Vagina (tissue), 2 donors: Measurements from ENCODE around the gene PPP1R2B. TPM values are rescaled to one million over a fixed set of nuclear protein-coding genes. Genes with fewer than 3 reads are reported as not detected.

ENCODE experiments used
- DNase-seq, 2 donors: peaks; one replicate each; pipeline ENCODE4 v3.0.0-alpha.2; 2017; ENCODE audit errors: extremely low spot score in 2 of 2
- H3K27ac ChIP-seq: fragments of 200-600 bp; sonication (generic); one replicate; pipeline ENCODE4 v1.5.1; 2019
- H3K27me3 ChIP-seq: fragments of 200-600 bp; sonication (generic); one replicate; pipeline ENCODE4 v1.5.1; 2019
- H3K36me3 ChIP-seq, 2 donors: fragments of 200-600 bp; sonication (generic); one replicate each; pipeline ENCODE4 v1.5.1; 2017 to 2019
- H3K4me1 ChIP-seq: fragments of 200-600 bp; sonication (generic); one replicate; pipeline ENCODE4 v1.5.1; 2019
- H3K4me3 ChIP-seq, 2 donors: fragments of 200-600 bp; sonication (generic); 1 replicate in 1 of 2; 2 replicates in 1 of 2; pipeline ENCODE4 v1.5.1; 2016 to 2019
- H3K9me3 ChIP-seq: fragments of 200-600 bp; sonication (generic); one replicate; pipeline ENCODE4 v1.5.1; 2019
- CTCF ChIP-seq, 3 experiments: fragments of 450-650 bp in 2 of 3; fragments of 200-600 bp in 1 of 3; sonication (generic) in 1 of 3; IDR thresholded peaks; one replicate each; pipeline ENCODE4 v1.5.1; 2017 to 2019; ENCODE audit warnings: antibody characterized with exemption in 3 of 3, mild to moderate bottlenecking in 2 of 3, moderate library complexity in 2 of 3
- POLR2A ChIP-seq, 2 donors: fragments of 450-650 bp; IDR thresholded peaks; one replicate each; pipeline ENCODE4 v1.6.1; 2017; ENCODE audit warnings: antibody characterized with exemption in 2 of 2, mild to moderate bottlenecking in 2 of 2, moderate library complexity in 2 of 2
- POLR2AphosphoS5 ChIP-seq, 2 donors: sonication (generic); formaldehyde crosslinking; IDR thresholded peaks; one replicate each; pipeline ENCODE4 v1.9.0; 2017; ENCODE audit warnings: antibody characterized with exemption in 2 of 2, mild to moderate bottlenecking in 2 of 2, low read depth in 1 of 2; ENCODE audit not compliant: insufficient read depth in 1 of 2
- intact Hi-C: fragments of 100-400 bp; cut with DNase I; formaldehyde crosslinking; loops from one replicate; pipeline ENCODE4 v1.15.1; 2023
- total RNA-seq: library from RNA; depleted of rRNA; stranded (reverse); fragments of >200 nt; gene quantifications from one replicate; pipeline ENCODE4 v1.2.3, GENCODE V29; 2016

Gene PPP1R2B
- total RNA-seq, 1 donor from 2014 or later = not detected

GRCh38 chr5:156865427-156865826 is 15.3 kb downstream of the PPP1R2B start:
- Histone ChIP-seq H3K27me3 (no peaks in the 10 kb centered on the region), H3K4me3 (no peak overlapping the region), H3K27ac (no peak overlapping the region), H3K9me3 (no peaks in the 10 kb centered on the region), H3K4me1 (no peaks in the 10 kb centered on the region), H3K36me3 (no peaks in the 10 kb centered on the region)
- no peak for TF ChIP-seq POLR2A (IDR thresholded peaks at IDR 0.05)
- TF ChIP-seq POLR2AphosphoS5 (IDR thresholded peaks at IDR 0.05; ENCODE audit: insufficient read depth in 1 of 2, low read depth in 1 of 2) = no peak
- TF ChIP-seq CTCF (IDR thresholded peaks at IDR 0.05) = no peak
- intact Hi-C loops = no loop called here
- DNase-seq = no peak

GRCh38 chr5:156870498-156870839 is 20.4 kb downstream of the PPP1R2B start:
- H3K4me1 ChIP-seq = no peaks in the 10 kb centered on the region
- no peaks in the 10 kb centered on the region for H3K27me3 ChIP-seq
- TF ChIP-seq POLR2A (IDR thresholded peaks at IDR 0.05) = no peak
- TF ChIP-seq POLR2AphosphoS5 (IDR thresholded peaks at IDR 0.05; ENCODE audit: insufficient read depth in 1 of 2, low read depth in 1 of 2) = no peak
- TF ChIP-seq CTCF (IDR thresholded peaks at IDR 0.05) = no peak
- no peak overlapping the region for H3K4me3 ChIP-seq
- no peak overlapping the region for H3K27ac ChIP-seq
- no peaks in the 10 kb centered on the region for H3K36me3 ChIP-seq
- no peaks in the 10 kb centered on the region for H3K9me3 ChIP-seq
- intact Hi-C loops = no loop called here
- no peak for DNase-seq

DNA sequence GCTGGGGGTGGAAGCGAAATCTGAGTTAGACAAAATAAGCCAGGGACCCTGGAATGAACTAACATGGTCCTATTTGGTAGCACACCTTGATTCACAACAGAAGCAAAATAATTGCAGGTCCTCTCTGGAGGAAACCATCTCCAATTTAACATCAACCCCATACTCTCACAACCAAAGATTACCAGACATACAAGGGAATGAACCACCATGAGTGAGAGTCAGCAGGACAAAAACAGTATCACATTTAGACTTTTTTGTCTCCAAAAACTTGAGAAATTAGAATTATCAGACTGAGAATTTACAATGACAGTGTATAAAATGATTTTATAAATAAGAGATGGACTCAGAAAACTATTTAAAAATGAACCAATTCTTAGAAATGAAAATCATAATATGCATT is 21.1 kb downstream of the PPP1R2B start:
- H3K4me1 ChIP-seq = no peaks in the 10 kb centered on the region
- H3K27me3 ChIP-seq = no peaks in the 10 kb centered on the region
- TF ChIP-seq POLR2A (IDR thresholded peaks at IDR 0.05) (no peak), POLR2AphosphoS5 (IDR thresholded peaks at IDR 0.05; ENCODE audit: insufficient read depth in 1 of 2, low read depth in 1 of 2) (no peak), CTCF (IDR thresholded peaks at IDR 0.05) (no peak)
- H3K36me3 ChIP-seq = no peaks in the 10 kb centered on the region
- no peak for DNase-seq
- H3K27ac ChIP-seq = no peak overlapping the region
- no peak overlapping the region for H3K4me3 ChIP-seq
- intact Hi-C loops = no loop called here
- no peaks in the 10 kb centered on the region for H3K9me3 ChIP-seq

- Histone ChIP-seq H3K36me3 (no peaks in the 10 kb centered on the region), H3K9me3 (no peaks in the 10 kb centered on the region), H3K27ac (no peak overlapping the region), H3K4me1 (no peaks in the 10 kb centered on the region), H3K4me3 (no peak overlapping the region), H3K27me3 (no peaks in the 10 kb centered on the region)
- intact Hi-C loops = no loop called here
- DNase-seq = no peak
- TF ChIP-seq POLR2AphosphoS5 (IDR thresholded peaks at IDR 0.05; ENCODE audit: insufficient read depth in 1 of 2, low read depth in 1 of 2) = no peak
- TF ChIP-seq CTCF (IDR thresholded peaks at IDR 0.05) = no peak
- no peak for TF ChIP-seq POLR2A (IDR thresholded peaks at IDR 0.05)
Observed at GRCh38 chr5:156879665-156880285, 29.7 kb downstream of the PPP1R2B start.

DNA sequence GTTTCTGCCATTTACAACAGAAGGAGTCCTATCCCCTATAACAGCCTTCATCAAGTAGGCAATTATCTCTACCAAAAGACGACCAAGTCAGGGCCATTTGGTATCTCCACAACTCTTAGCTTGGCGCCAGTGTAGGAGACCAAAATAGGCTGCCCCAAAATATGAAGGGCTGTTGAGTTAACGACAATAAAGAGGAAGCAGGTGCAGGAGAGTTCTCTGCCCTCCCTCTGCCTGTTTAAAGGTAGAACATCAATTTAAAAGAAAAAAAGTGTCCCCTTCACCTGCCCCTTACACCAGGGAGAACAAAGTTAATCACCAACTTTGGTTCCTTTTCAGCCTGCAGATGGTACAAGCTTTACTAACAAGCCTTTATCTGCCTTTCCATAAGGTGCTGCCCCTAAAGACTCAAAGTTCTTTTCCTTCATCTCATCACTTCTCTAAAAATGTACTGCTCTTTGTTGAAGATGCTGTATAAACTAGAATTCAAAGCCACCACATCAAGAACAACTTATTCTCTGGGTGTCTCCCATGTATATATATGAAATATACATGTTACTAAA is 33.3 kb downstream of the PPP1R2B start:
- TF ChIP-seq POLR2AphosphoS5 (IDR thresholded peaks at IDR 0.05; ENCODE audit: insufficient read depth in 1 of 2, low read depth in 1 of 2) (no peak), CTCF (IDR thresholded peaks at IDR 0.05) (no peak), POLR2A (IDR thresholded peaks at IDR 0.05) (no peak)
- Histone ChIP-seq H3K27ac (no peak overlapping the region), H3K4me3 (no peak overlapping the region), H3K4me1 (no peaks in the 10 kb centered on the region), H3K9me3 (no peaks in the 10 kb centered on the region), H3K27me3 (no peaks in the 10 kb centered on the region), H3K36me3 (no peaks in the 10 kb centered on the region)
- intact Hi-C loops = no loop called here
- no peak for DNase-seq
